ENCODE data around the gene GPR37. TPM values are rescaled to one million over a fixed set of nuclear protein-coding genes. Genes with fewer than 3 reads are reported as not detected.

Gene GPR37
- total RNA-seq, 1 donor from 2014 or later = not detected

GRCh38 chr7:124776153-124776552 lies 10.6 kb upstream of the GPR37 start:
- DNase-seq (ENCODE audit: low spot score) = no peak
- H3K36me3 Mint-ChIP-seq (ENCODE audit: low read depth) = no peaks in the 10 kb centered on the region
- no peak overlapping the region for H3K4me3 Mint-ChIP-seq (ENCODE audit: low read depth)
- H3K4me1 Mint-ChIP-seq (ENCODE audit: low read depth) = no peaks in the 10 kb centered on the region
- intact Hi-C loops (cut with micrococcal nuclease) = no loop called here
- no peak overlapping the region for H3K27ac Mint-ChIP-seq
- H3K27me3 Mint-ChIP-seq (ENCODE audit: low read depth) = peaks cover 33% of the 10 kb centered on the region
- H3K9me3 Mint-ChIP-seq = no peaks in the 10 kb centered on the region

DNA sequence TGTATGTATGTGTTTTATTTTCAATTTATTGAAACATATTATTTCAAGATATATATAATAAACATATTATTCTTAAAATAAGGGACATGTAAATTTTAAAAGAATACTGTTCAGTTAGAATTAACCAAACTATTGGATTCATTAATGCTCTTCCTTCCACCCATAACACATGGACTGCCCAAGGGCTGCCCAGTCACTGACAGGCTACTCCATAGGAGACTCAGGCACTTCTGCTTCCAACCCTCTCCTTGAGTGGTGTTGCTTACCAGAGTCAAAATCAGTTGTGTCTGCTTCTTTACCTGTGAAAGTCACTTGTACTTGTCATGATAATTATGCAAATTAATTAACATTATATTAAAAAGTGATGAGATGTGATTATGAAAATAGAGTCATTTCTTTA lies 9.8 kb upstream of the GPR37 start:
- Mint-ChIP-seq H3K4me3 (ENCODE audit: low read depth) (no peak overlapping the region), H3K36me3 (ENCODE audit: low read depth) (no peaks in the 10 kb centered on the region), H3K27ac (no peak overlapping the region), H3K27me3 (ENCODE audit: low read depth) (peaks cover 39% of the 10 kb centered on the region), H3K4me1 (ENCODE audit: low read depth) (no peaks in the 10 kb centered on the region), H3K9me3 (no peaks in the 10 kb centered on the region)
- intact Hi-C loops (cut with micrococcal nuclease) = no loop called here
- no peak for DNase-seq (ENCODE audit: low spot score)

DNA sequence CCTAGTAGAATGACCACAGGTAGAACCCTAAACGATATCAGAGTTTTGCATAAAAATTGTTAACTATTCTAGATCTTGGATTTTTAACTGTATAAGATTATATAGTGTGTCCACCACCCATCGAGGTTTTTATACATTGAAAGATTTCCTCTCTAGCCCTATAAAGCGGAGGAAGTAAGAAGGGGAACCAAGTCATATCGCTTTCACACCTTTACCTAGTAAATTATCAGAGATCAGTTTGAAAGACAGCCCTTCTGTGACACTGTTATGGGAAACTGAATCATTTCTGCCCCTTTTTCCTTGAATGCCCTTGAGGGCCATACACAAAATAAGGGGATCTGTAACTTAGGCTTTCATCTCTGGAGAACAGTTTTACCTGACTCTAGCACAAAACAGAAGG lies 8.3 kb upstream of the GPR37 start:
- no peaks in the 10 kb centered on the region for H3K4me1 Mint-ChIP-seq (ENCODE audit: low read depth)
- intact Hi-C loops (cut with micrococcal nuclease) = no loop called here

GRCh38 chr7:124773339-124773738 lies 7.7 kb upstream of the GPR37 start:
- intact Hi-C loops (cut with micrococcal nuclease) = no loop called here
- Mint-ChIP-seq H3K27me3 (ENCODE audit: low read depth) (peaks cover 47% of the 10 kb centered on the region), H3K27ac (no peak overlapping the region)

More for the DNA sequence above, 8.3 kb upstream of the GPR37 start:
- H3K27ac Mint-ChIP-seq = no peak overlapping the region
- H3K27me3 Mint-ChIP-seq (ENCODE audit: low read depth) = peaks cover 45% of the 10 kb centered on the region
- no peak for DNase-seq (ENCODE audit: low spot score)
- H3K36me3 Mint-ChIP-seq (ENCODE audit: low read depth) = no peaks in the 10 kb centered on the region
- no peaks in the 10 kb centered on the region for H3K9me3 Mint-ChIP-seq
- H3K4me3 Mint-ChIP-seq (ENCODE audit: low read depth) = no peak overlapping the region

DNA sequence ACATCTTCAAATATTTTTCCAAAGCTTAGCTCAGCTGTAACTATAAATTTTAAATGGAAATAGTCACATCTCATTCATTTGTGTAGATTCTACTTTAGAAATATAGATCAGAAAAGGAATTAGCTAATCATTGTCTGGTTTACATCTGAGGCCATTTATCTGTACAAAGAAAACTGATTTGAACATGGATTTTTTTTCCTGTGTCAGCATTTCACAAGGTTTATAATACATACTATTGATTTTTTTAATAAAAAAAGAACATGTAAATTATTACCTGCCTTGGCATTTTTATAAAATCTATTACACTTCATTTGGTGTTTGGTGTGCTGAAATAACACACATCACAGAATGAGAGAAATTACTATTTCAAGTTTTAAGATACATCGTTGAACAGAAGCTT lies 3.5 kb upstream of the GPR37 start:
- Mint-ChIP-seq H3K36me3 (ENCODE audit: low read depth) (no peaks in the 10 kb centered on the region), H3K9me3 (no peaks in the 10 kb centered on the region), H3K4me1 (ENCODE audit: low read depth) (peaks cover 9% of the 10 kb centered on the region), H3K27me3 (ENCODE audit: low read depth) (peaks cover 72% of the 10 kb centered on the region), H3K27ac (no peak overlapping the region), H3K4me3 (ENCODE audit: low read depth) (no peak overlapping the region)
- DNase-seq (ENCODE audit: low spot score) = no peak
- intact Hi-C loops (cut with micrococcal nuclease) = no loop called here

More at GRCh38 chr7:124773339-124773738, 7.7 kb upstream of the GPR37 start:
- DNase-seq (ENCODE audit: low spot score) = no peak
- Mint-ChIP-seq H3K9me3 (no peaks in the 10 kb centered on the region), H3K4me3 (ENCODE audit: low read depth) (no peak overlapping the region), H3K4me1 (ENCODE audit: low read depth) (no peaks in the 10 kb centered on the region), H3K36me3 (ENCODE audit: low read depth) (no peaks in the 10 kb centered on the region)

DNA sequence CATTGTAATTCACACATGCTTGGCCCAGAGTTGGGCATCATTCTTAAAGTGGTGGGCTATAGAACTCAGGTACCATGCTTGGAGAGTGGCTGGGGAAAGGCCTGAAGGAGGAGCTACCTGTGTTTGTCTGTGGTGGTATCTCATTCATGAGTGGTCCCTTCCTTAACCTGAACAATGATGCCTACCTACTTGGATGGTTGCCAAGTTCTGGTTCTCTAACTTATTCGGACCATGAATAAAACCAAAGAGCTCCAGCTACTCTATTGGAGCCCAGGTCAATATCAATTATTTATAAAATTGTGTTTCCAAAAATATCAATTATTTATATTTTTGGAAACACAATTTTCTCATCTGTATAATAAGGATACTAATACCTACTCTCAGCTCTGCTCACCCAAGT lies 2.9 kb upstream of the GPR37 start:
- Mint-ChIP-seq H3K27me3 (ENCODE audit: low read depth) (peaks cover 72% of the 10 kb centered on the region), H3K4me3 (ENCODE audit: low read depth) (no peak overlapping the region), H3K4me1 (ENCODE audit: low read depth) (peaks cover 9% of the 10 kb centered on the region), H3K27ac (no peak overlapping the region), H3K36me3 (ENCODE audit: low read depth) (no peaks in the 10 kb centered on the region), H3K9me3 (no peaks in the 10 kb centered on the region)
- intact Hi-C loops (cut with micrococcal nuclease) = no loop called here
- DNase-seq (ENCODE audit: low spot score) = no peak

DNA sequence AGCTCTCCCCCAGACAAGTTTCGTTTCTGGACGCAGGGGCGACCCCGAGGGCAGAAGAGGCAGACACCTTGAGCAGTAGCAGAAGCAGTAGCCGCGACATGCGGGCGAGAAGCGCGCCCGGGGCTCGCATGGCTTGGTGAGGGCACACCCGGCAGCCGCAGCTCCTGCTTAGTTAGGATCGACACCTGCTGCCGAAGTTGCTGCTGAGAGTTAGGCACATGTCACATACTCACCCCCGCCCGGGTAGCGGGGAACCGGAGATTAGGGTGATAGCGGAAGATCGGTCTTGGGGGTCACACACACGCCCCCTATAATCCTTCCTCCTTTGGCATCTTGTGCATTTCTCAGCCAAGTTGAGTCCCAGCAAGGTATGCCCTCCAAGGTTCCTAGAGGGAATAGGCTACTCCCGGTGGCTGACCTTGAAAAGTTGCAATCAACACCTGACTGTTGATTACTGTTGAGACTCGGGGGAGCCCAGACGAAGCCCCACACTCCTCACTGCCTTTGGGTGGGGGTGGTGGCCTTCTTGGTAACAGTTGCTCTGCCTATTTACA lies 668 bp downstream of the GPR37 start:
- no peaks in the 10 kb centered on the region for H3K36me3 Mint-ChIP-seq (ENCODE audit: low read depth)
- H3K4me3 Mint-ChIP-seq (ENCODE audit: low read depth) = peak overlapping the region; percentile 79
- H3K9me3 Mint-ChIP-seq = no peaks in the 10 kb centered on the region
- H3K27ac Mint-ChIP-seq = no peak overlapping the region
- intact Hi-C loops (cut with micrococcal nuclease) = no loop called here
- H3K4me1 Mint-ChIP-seq (ENCODE audit: low read depth) = peaks cover 9% of the 10 kb centered on the region
- peaks cover 70% of the 10 kb centered on the region for H3K27me3 Mint-ChIP-seq (ENCODE audit: low read depth)
- DNase-seq (ENCODE audit: low spot score) = no peak

- Mint-ChIP-seq H3K4me1 (ENCODE audit: low read depth) (peaks cover 9% of the 10 kb centered on the region), H3K27me3 (ENCODE audit: low read depth) (peaks cover 71% of the 10 kb centered on the region), H3K36me3 (ENCODE audit: low read depth) (no peaks in the 10 kb centered on the region), H3K27ac (no peak overlapping the region), H3K9me3 (no peaks in the 10 kb centered on the region), H3K4me3 (ENCODE audit: low read depth) (peak overlapping the region; percentile 79)
- no peak for DNase-seq (ENCODE audit: low spot score)
- intact Hi-C loops (cut with micrococcal nuclease) = no loop called here
Measured at GRCh38 chr7:124764051-124764846, 1.3 kb downstream of the GPR37 start.

DNA sequence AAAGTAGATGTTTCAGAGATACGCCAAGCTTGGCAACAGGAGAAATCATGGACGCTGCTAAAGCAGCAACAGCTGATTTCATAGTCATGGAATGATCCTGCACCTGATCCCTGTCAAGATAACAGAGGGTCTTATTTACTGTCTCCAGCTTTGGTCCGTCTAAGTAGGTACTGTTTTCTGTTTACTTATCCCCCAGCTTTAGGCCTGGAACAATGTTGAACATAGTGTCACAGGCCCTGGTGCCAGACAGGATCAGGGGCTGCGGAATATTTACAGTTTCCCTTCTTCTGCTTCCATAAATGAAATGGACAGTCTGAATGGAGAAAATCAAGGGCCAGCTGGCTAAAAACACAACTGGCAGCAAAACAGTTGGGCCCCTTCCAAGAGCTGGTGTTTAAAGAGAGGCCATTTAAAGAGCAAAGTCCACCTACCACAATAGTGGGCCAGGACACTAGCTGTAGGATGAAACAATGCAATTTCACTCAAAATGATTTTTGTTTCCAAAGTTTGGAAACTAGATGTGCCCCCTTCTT lies 2.9 kb downstream of the GPR37 start:
- H3K36me3 Mint-ChIP-seq (ENCODE audit: low read depth) = no peaks in the 10 kb centered on the region
- peaks cover 63% of the 10 kb centered on the region for H3K27me3 Mint-ChIP-seq (ENCODE audit: low read depth)

DNA sequence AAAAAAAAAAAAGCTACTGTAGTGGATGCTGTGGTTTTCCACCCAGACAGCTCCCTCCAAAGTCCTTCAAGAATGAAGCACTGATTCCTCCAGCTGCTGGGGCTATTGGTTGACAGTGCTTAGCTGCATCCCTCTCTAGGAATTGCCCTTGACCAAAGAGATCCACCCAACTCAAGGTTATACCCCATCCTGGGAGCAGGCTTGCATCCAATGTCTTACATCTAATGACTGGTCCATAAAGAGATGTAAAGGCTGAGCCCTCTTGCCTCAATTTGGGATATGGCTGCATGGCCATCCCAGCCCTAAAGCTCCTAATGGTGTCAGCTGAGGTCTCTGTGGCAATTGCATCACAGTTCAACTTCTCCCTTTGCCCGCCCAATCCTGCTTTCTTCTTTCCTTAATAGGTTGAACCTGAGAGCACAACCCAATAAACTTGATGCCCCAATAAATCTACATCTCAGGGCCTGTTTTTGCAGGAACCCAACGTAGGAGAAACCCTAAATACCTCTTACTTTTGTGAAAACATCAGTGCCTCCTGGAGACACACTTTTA lies 4.4 kb downstream of the GPR37 start:
- H3K36me3 Mint-ChIP-seq (ENCODE audit: low read depth) = no peaks in the 10 kb centered on the region
- no peak overlapping the region for H3K4me3 Mint-ChIP-seq (ENCODE audit: low read depth)
- no peaks in the 10 kb centered on the region for H3K9me3 Mint-ChIP-seq

More for the DNA sequence above, 2.9 kb downstream of the GPR37 start:
- Mint-ChIP-seq H3K4me1 (ENCODE audit: low read depth) (peaks cover 9% of the 10 kb centered on the region), H3K9me3 (no peaks in the 10 kb centered on the region), H3K27ac (no peak overlapping the region), H3K4me3 (ENCODE audit: low read depth) (no peak overlapping the region)
- intact Hi-C loops (cut with micrococcal nuclease) = no loop called here
- no peak for DNase-seq (ENCODE audit: low spot score)

GRCh38 chr7:124758327-124758726 lies 7.3 kb downstream of the GPR37 start:
- intact Hi-C loops (cut with micrococcal nuclease) = no loop called here
- H3K4me3 Mint-ChIP-seq (ENCODE audit: low read depth) = no peak overlapping the region
- H3K27ac Mint-ChIP-seq = no peak overlapping the region
- no peaks in the 10 kb centered on the region for H3K4me1 Mint-ChIP-seq (ENCODE audit: low read depth)
- H3K36me3 Mint-ChIP-seq (ENCODE audit: low read depth) = no peaks in the 10 kb centered on the region
- peaks cover 33% of the 10 kb centered on the region for H3K27me3 Mint-ChIP-seq (ENCODE audit: low read depth)
- H3K9me3 Mint-ChIP-seq = no peaks in the 10 kb centered on the region
- no peak for DNase-seq (ENCODE audit: low spot score)

More for the DNA sequence above, 4.4 kb downstream of the GPR37 start:
- Mint-ChIP-seq H3K27me3 (ENCODE audit: low read depth) (peaks cover 52% of the 10 kb centered on the region), H3K27ac (no peak overlapping the region), H3K4me1 (ENCODE audit: low read depth) (peaks cover 9% of the 10 kb centered on the region)
- intact Hi-C loops (cut with micrococcal nuclease) = no loop called here
- no peak for DNase-seq (ENCODE audit: low spot score)

GRCh38 chr7:124754576-124755268 lies 10.9 kb downstream of the GPR37 start:
- H3K9me3 Mint-ChIP-seq = no peaks in the 10 kb centered on the region
- H3K27ac Mint-ChIP-seq = no peak overlapping the region
- intact Hi-C loops (cut with micrococcal nuclease) = no loop called here
- no peaks in the 10 kb centered on the region for H3K4me1 Mint-ChIP-seq (ENCODE audit: low read depth)
- no peaks in the 10 kb centered on the region for H3K36me3 Mint-ChIP-seq (ENCODE audit: low read depth)
- no peak for DNase-seq (ENCODE audit: low spot score)
- no peak overlapping the region for H3K4me3 Mint-ChIP-seq (ENCODE audit: low read depth)
- H3K27me3 Mint-ChIP-seq (ENCODE audit: low read depth) = peaks cover 15% of the 10 kb centered on the region

All from activated T-helper 2 cell treated with anti-CD3 and anti-CD28 coated beads, Interferon-gamma antibody, Interleukin-2, Interleukin-4, amounts not matched to agents 10 μg/mL and 5 μg/mL and 100 μg/mL, durations not matched to agents 14 hours and 24 hours and 36 hours (primary cell).